PC-3 (cell line): Measurements from ENCODE around the gene DCDC2.

Experiments used
- CTCF ChIP-seq: fragments of 300-600 bp; sonication (generic); conservative IDR thresholded peaks from 2 replicates; pipeline ENCODE4 v1.5.1; 2017; ENCODE audit warnings: antibody characterized with exemption, low read depth, mild to moderate bottlenecking, low read length
- EZH2 ChIP-seq: fragments of 300-600 bp; sonication (generic); IDR thresholded peaks from one replicate; pipeline ENCODE4 v1.6.1; 2017; ENCODE audit warnings: antibody characterized with exemption, mild to moderate bottlenecking, low read length; ENCODE audit not compliant: unreplicated experiment
- EZH2phosphoT487 ChIP-seq: fragments of 300-600 bp; sonication (generic); IDR thresholded peaks from 2 replicates; pipeline ENCODE4 v1.6.1; 2018; ENCODE audit warnings: mild to moderate bottlenecking, antibody characterized with exemption, low read length, borderline replicate concordance

- TF ChIP-seq CTCF, result no peak
- no peak for TF ChIP-seq EZH2
- TF ChIP-seq EZH2phosphoT487, result no peak
Measured at GRCh38 chr6:24214984-24215383, 142.9 kb downstream of the DCDC2 start.
